Stomach (tissue), 9 donors: Measurements from ENCODE around the gene CHPT1. TPM values are rescaled to one million over a fixed set of nuclear protein-coding genes. Genes with fewer than 3 reads are reported as not detected.

ENCODE experiments used
- DNase-seq, 2 donors: peaks; one replicate each; pipeline versions ENCODE4 v3.0.0 to v3.0.0-alpha.2; 2013 to 2019
- H3K27ac ChIP-seq, 5 donors: fragments of 200-600 bp in 4 of 5; sonication (generic) in 4 of 5; one replicate each; pipeline ENCODE4 v1.5.1; 2013 to 2019; ENCODE audit warnings: mild to moderate bottlenecking in 1 of 5, moderate library complexity in 1 of 5
- H3K27me3 ChIP-seq, 3 donors: fragments of 200-600 bp; sonication (generic); one replicate each; pipeline ENCODE4 v1.5.1; 2017 to 2019; ENCODE audit warnings: mixed run types in 1 of 3
- H3K36me3 ChIP-seq, 4 donors: fragments of 200-600 bp; sonication (generic); 1 replicate in 3 of 4; 2 replicates in 1 of 4; pipeline ENCODE4 v1.5.1; 2016 to 2019
- H3K4me1 ChIP-seq, 4 donors: fragments of 200-600 bp; sonication (generic); one replicate each; pipeline ENCODE4 v1.5.1; 2016 to 2019
- H3K4me3 ChIP-seq, 4 donors: fragments of 200-600 bp; sonication (generic) in 3 of 4; one replicate each; pipeline ENCODE4 v1.5.1; 2016 to 2019; ENCODE audit warnings: mild to moderate bottlenecking in 1 of 4
- H3K9me3 ChIP-seq, 4 donors: fragments of 200-600 bp; sonication (generic); one replicate each; pipeline ENCODE4 v1.5.1; 2016 to 2019
- EP300 ChIP-seq: sonication (generic); formaldehyde crosslinking; IDR thresholded peaks from one replicate; pipeline ENCODE4 v1.6.1; 2017; ENCODE audit warnings: antibody characterized with exemption
- POLR2A ChIP-seq, 4 donors: fragments of 450-650 bp; IDR thresholded peaks; one replicate each; pipeline ENCODE4 v1.6.1; 2016; ENCODE audit warnings: antibody characterized with exemption in 4 of 4, control low read depth in 2 of 4, mild to moderate bottlenecking in 1 of 4, moderate library complexity in 1 of 4
- POLR2AphosphoS5 ChIP-seq, 3 donors: sonication (generic); formaldehyde crosslinking; IDR thresholded peaks; one replicate each; pipeline ENCODE4 v1.6.1; 2016; ENCODE audit warnings: antibody characterized with exemption in 3 of 3
- WGBS, 5 donors: extraction: QIAGEN DNeasy Blood & Tissue Kit in 3 of 5; methylation state at CpG; one replicate each; pipeline versions ENCODE4 v1.1.5 to v1.1.7; 2013 to 2018; 5-methylcytosine and 5-hydroxymethylcytosine counted together
- intact Hi-C: fragments of 100-400 bp; cut with DNase I; formaldehyde crosslinking; loops from one replicate; pipeline ENCODE4 v1.15.1; 2023; ENCODE audit warnings: low total_unique reads
- polyA plus RNA-seq, 3 donors: library from polyadenylated mRNA; stranded (reverse); fragments of 200-250 nt; gene quantifications; one replicate each; pipeline ENCODE4 v1.2.3, GENCODE V29; 2013
- total RNA-seq, 5 donors: library from RNA; depleted of rRNA; stranded (reverse); fragments of >200 nt; gene quantifications; one replicate each; pipeline versions ENCODE4 v1.1.0 to v1.2.3, GENCODE V29; 2014 to 2016
- TF ChIP-seq, protein P1 (sequence below), 7 experiments: fragments of 450-650 bp in 4 of 7; fragments of 200-600 bp in 3 of 7; sonication (generic) in 3 of 7; IDR thresholded peaks; one replicate each; pipeline ENCODE4 v1.5.1; 2016 to 2019; ENCODE audit warnings: antibody characterized with exemption in 7 of 7, control low read depth in 2 of 7, mild to moderate bottlenecking in 1 of 7
- donor health status: healthy with polysubstance abuse.
- donor health status: Bipolar disorder and iron deficiency.
- donor health status: healthy.

Gene CHPT1
- total and polyA plus RNA-seq, 8 donors, result 34.2 to 618 (median 78.9) TPM

DNA sequence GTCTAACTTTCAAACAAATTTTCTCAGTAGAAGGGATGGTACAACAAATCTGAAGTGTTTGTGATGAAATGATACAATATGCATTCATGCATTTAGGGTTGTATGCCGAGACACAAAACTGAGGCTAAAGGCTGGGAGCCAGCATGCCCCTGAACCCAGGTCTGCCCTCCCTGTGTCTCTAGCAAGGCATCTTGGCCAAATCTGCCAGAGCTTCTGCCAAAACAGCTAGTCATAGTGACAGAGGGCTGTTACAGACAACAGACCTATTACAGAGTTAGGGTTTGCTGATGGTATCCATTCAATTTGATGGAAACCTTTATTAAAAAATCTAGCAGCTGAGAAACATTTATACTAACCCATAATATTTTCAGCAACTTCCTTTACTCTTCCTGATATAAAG, 11.3 kb upstream of the CHPT1 start:
- Histone ChIP-seq H3K36me3 (no peaks in the 10 kb centered on the region), H3K9me3 (no peaks in the 10 kb centered on the region), H3K4me3 (no peak overlapping the region), H3K27me3 (no peaks in the 10 kb centered on the region), H3K4me1 (no peaks in the 10 kb centered on the region), H3K27ac (no peak overlapping the region)
- WGBS, 5 donors, result 87 to 96% (median 94%) methylated on average over 1 of the region's 1 CpG
- TF ChIP-seq, protein P1, sequence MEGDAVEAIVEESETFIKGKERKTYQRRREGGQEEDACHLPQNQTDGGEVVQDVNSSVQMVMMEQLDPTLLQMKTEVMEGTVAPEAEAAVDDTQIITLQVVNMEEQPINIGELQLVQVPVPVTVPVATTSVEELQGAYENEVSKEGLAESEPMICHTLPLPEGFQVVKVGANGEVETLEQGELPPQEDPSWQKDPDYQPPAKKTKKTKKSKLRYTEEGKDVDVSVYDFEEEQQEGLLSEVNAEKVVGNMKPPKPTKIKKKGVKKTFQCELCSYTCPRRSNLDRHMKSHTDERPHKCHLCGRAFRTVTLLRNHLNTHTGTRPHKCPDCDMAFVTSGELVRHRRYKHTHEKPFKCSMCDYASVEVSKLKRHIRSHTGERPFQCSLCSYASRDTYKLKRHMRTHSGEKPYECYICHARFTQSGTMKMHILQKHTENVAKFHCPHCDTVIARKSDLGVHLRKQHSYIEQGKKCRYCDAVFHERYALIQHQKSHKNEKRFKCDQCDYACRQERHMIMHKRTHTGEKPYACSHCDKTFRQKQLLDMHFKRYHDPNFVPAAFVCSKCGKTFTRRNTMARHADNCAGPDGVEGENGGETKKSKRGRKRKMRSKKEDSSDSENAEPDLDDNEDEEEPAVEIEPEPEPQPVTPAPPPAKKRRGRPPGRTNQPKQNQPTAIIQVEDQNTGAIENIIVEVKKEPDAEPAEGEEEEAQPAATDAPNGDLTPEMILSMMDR (IDR thresholded peaks at IDR 0.05), result no peak
- TF ChIP-seq EP300 (no peak), POLR2AphosphoS5 (IDR thresholded peaks at IDR 0.05) (no peak), POLR2A (IDR thresholded peaks at IDR 0.05) (no peak)
- intact Hi-C loops, result no loop called here
- DNase-seq, result no peak

DNA sequence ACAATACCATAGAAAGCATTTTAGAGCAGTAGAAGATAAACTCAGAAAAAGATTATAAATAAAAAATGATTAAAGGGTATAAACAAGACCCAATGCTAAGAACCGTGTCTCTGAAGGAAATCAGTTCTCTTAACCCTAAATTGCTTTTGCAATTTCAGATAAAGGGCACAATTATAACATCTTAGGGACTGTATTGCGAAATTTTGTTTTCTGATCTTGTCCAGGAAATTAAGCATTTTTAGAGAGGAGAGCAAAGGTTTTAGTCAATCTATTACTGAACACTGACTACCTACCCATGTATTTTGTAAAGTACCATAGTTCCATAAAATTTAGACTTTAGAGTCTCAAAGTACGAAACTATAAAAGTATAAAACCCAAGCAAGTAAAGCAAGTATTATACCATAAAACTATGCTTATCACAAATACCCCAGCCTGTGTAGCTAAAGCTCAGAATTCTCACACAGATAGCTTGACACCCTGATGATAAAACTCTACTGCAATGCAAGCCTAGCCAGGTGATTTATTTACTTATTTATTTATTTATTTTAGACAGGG, 6.8 kb upstream of the CHPT1 start:
- Histone ChIP-seq H3K27ac (no peak overlapping the region), H3K4me1 (peaks cover 0 to 4% (median 2%) of the 10 kb centered on the region in 4 donors), H3K4me3 (no peak overlapping the region), H3K27me3 (no peaks in the 10 kb centered on the region), H3K9me3 (no peaks in the 10 kb centered on the region), H3K36me3 (no peaks in the 10 kb centered on the region)
- no peak for DNase-seq
- TF ChIP-seq POLR2A (IDR thresholded peaks at IDR 0.05), result no peak
- no peak for TF ChIP-seq POLR2AphosphoS5 (IDR thresholded peaks at IDR 0.05)
- TF ChIP-seq EP300, result no peak
- TF ChIP-seq, protein P1 (IDR thresholded peaks at IDR 0.05), result no peak
- intact Hi-C loops, result no loop called here
- 59 to 71% (median 63%) methylated on average over 3 of the region's 3 CpGs for WGBS, 5 donors

DNA sequence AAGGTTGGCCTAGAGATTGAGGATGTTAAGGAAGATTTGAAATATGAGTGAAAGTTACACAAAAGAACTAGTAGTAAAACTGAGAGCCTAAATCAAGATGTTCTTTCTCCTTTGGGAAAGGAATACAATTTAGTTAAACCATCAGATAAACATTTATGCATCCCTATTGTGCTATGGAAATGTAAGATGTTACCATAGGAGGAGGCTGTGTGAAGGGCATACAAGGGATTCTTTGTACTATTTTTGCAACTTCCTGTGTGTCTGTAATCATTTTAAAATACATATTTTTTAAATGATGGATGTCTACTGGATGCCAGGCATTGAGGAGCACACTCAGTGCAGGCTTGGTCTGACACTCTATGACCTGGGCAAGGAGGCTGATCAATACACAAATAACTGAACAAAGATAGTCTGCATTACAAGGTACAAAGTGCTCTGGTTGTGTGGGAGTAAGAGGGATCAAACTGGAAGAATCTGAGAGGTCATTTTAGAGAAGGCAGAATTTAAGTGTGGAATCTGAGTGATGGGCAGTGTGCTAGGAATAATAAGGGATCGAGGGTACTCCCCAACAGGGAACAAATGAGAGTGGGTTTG, 5.8 kb upstream of the CHPT1 start:
- H3K27me3 ChIP-seq, result no peaks in the 10 kb centered on the region
- intact Hi-C loops, result no loop called here
- DNase-seq, result no peak
- no peaks in the 10 kb centered on the region for H3K9me3 ChIP-seq
- no peak overlapping the region for H3K4me3 ChIP-seq
- WGBS, 5 donors, result 74 to 100% (median 93%) methylated on average over 1 of the region's 1 CpG
- no peak overlapping the region for H3K27ac ChIP-seq
- TF ChIP-seq POLR2A (IDR thresholded peaks at IDR 0.05), result no peak
- TF ChIP-seq, protein P1 (IDR thresholded peaks at IDR 0.05), result no peak
- no peak for TF ChIP-seq POLR2AphosphoS5 (IDR thresholded peaks at IDR 0.05)
- no peak for TF ChIP-seq EP300
- H3K36me3 ChIP-seq, result no peaks in the 10 kb centered on the region
- H3K4me1 ChIP-seq, result peaks cover 9 to 14% (median 11%) of the 10 kb centered on the region in 4 donors

DNA sequence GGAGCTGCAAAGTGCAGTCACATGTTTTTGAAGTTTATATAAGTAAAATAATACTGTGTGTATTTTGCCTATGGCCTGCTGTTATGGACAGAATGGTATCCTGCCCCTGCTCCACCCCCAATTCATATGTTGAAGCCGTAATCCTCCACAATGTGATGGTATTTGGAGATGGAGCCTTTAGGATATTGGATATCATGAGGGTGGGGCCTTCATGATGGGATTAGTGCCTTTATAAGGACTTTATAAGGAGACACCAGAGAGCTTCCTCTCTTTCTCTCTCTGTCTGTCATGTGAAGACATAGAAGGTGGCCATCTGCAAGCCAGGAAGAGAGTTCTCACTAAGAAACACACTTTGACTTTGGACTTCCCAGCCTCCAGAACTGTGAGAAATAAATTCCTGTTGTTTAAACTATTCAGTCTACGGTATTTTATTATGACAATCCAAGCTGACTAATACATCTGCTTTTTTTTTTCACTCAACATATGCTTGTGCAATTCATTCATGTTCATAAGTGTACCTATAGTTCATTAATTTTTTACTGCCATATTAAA, 3.1 kb upstream of the CHPT1 start:
- Histone ChIP-seq H3K4me1 (peaks cover 13 to 28% (median 25%) of the 10 kb centered on the region in 4 donors), H3K36me3 (no peaks in the 10 kb centered on the region), H3K4me3 (no peak overlapping the region), H3K27me3 (no peaks in the 10 kb centered on the region), H3K27ac (no peak overlapping the region), H3K9me3 (no peaks in the 10 kb centered on the region)
- TF ChIP-seq EP300 (no peak), POLR2A (IDR thresholded peaks at IDR 0.05) (no peak), POLR2AphosphoS5 (IDR thresholded peaks at IDR 0.05) (no peak)
- TF ChIP-seq, protein P1 (IDR thresholded peaks at IDR 0.05), result no peak
- WGBS, 5 donors, result 83 to 95% (median 93%) methylated on average over 2 of the region's 2 CpGs
- intact Hi-C loops, result no loop called here
- no peak for DNase-seq
